ENCODE measurements around the gene SLC30A9.

SLC30A9 gene

GRCh38 chr4:41998019-41998418 lies 7.7 kb downstream of the SLC30A9 start:
- DNase-seq (ENCODE audit: low read depth in 2 of 3, low spot score in 1 of 3), result no peak

GRCh38 chr4:41999321-41999720 lies 9.0 kb downstream of the SLC30A9 start:
- DNase-seq (ENCODE audit: low read depth in 2 of 3, low spot score in 1 of 3), result no peak

- DNase-seq (ENCODE audit: low read depth in 2 of 3, low spot score in 1 of 3), result no peak
Measured at GRCh38 chr4:42008011-42008786, 17.9 kb downstream of the SLC30A9 start.

- no peak for DNase-seq (ENCODE audit: low read depth in 2 of 3, low spot score in 1 of 3)
Measured at GRCh38 chr4:42015438-42015837, 25.1 kb downstream of the SLC30A9 start.

- DNase-seq (ENCODE audit: low read depth in 2 of 3, low spot score in 1 of 3), result no peak
Measured at GRCh38 chr4:42018451-42018850, 28.1 kb downstream of the SLC30A9 start.

- no peak for DNase-seq (ENCODE audit: low read depth in 2 of 3, low spot score in 1 of 3)
Measured at GRCh38 chr4:42048394-42048793, 58.1 kb downstream of the SLC30A9 start.

- DNase-seq (ENCODE audit: low read depth in 2 of 3, low spot score in 1 of 3), result no peak
Measured at GRCh38 chr4:42050516-42051249, 60.4 kb downstream of the SLC30A9 start.

- DNase-seq (ENCODE audit: low read depth in 2 of 3, low spot score in 1 of 3), result no peak
Measured at GRCh38 chr4:42066402-42066801, 76.1 kb downstream of the SLC30A9 start.

- DNase-seq (ENCODE audit: low read depth in 2 of 3, low spot score in 1 of 3), result no peak
Measured at GRCh38 chr4:42067264-42067663, 76.9 kb downstream of the SLC30A9 start.

GRCh38 chr4:42070463-42070862 lies 80.1 kb downstream of the SLC30A9 start:
- no peak for DNase-seq (ENCODE audit: low read depth in 2 of 3, low spot score in 1 of 3)

- DNase-seq (ENCODE audit: low read depth in 2 of 3, low spot score in 1 of 3), result no peak
Measured at GRCh38 chr4:42074294-42074693, 84.0 kb downstream of the SLC30A9 start.

GRCh38 chr4:42078184-42078801 lies 88.0 kb downstream of the SLC30A9 start:
- DNase-seq (ENCODE audit: low read depth in 2 of 3, low spot score in 1 of 3), result no peak

- no peak for DNase-seq (ENCODE audit: low read depth in 2 of 3, low spot score in 1 of 3)
Measured at GRCh38 chr4:42080306-42080705, 90.0 kb downstream of the SLC30A9 start.

GRCh38 chr4:42083816-42084215 lies 93.5 kb downstream of the SLC30A9 start:
- no peak for DNase-seq (ENCODE audit: low read depth in 2 of 3, low spot score in 1 of 3)

- no peak for DNase-seq (ENCODE audit: low read depth in 2 of 3, low spot score in 1 of 3)
Measured at GRCh38 chr4:42088386-42088785, 98.1 kb downstream of the SLC30A9 start.

- no peak for DNase-seq (ENCODE audit: low read depth in 2 of 3, low spot score in 1 of 3)
Measured at GRCh38 chr4:42101446-42101975, 111.2 kb downstream of the SLC30A9 start.

- DNase-seq (ENCODE audit: low read depth in 2 of 3, low spot score in 1 of 3), result no peak
Measured at GRCh38 chr4:42104521-42104920, 114.2 kb downstream of the SLC30A9 start.

- no peak for DNase-seq (ENCODE audit: low read depth in 2 of 3, low spot score in 1 of 3)
Measured at GRCh38 chr4:42112846-42113245, 122.5 kb downstream of the SLC30A9 start.

GRCh38 chr4:42119886-42120285 lies 129.6 kb downstream of the SLC30A9 start:
- no peak for DNase-seq (ENCODE audit: low read depth in 2 of 3, low spot score in 1 of 3)

GRCh38 chr4:42122237-42122636 lies 131.9 kb downstream of the SLC30A9 start:
- DNase-seq (ENCODE audit: low read depth in 2 of 3, low spot score in 1 of 3), result no peak

GRCh38 chr4:42123071-42123644 lies 132.8 kb downstream of the SLC30A9 start:
- DNase-seq (ENCODE audit: low read depth in 2 of 3, low spot score in 1 of 3), result no peak

GRCh38 chr4:42132099-42132498 lies 141.8 kb downstream of the SLC30A9 start:
- DNase-seq (ENCODE audit: low read depth in 2 of 3, low spot score in 1 of 3), result no peak

Measured in stimulated activated CD4-positive, alpha-beta T cell treated with anti-CD3 and anti-CD28 coated beads, Interleukin-12 subunit alpha, Interleukin-12 subunit beta, amount 100 ng/mL, for 48 hours (primary cell).